IMR-90 (cell line): Measurements from ENCODE around the gene TTC39A. TPM values are rescaled to one million over a fixed set of nuclear protein-coding genes. Genes with fewer than 3 reads are reported as not detected.

Source experiments
- ATAC-seq: fragments of 200-7000 bp; cut with Tn5 transposase; 2 replicates; pipeline ENCODE4 v1.9.1; 2020; ENCODE audit warnings: low read depth, mild to moderate bottlenecking, moderate library complexity
- BruUV-seq: library from RNA; stranded (reverse); fragments of 400-500 nt; replicated peaks from 2 replicates; lab custom pipeline; 2021; lab: Mats Ljungman, UMichigan
- CTCF ChIA-PET: fragments of 300-600 bp; formaldehyde crosslinking; extraction: SDS; loops from one replicate; lab custom pipeline; 2021; ENCODE audit warnings: antibody characterized with exemption; lab: Yijun Ruan, JAX
- POLR2A ChIA-PET: fragments of 300-600 bp; sonication (Branson Sonifier 250); formaldehyde crosslinking; loops from one replicate; lab custom pipeline; 2022; ENCODE audit warnings: antibody characterized with exemption; ENCODE audit not compliant: unreplicated experiment; lab: Charles Lee
- DNase-seq: peaks from one replicate; pipeline ENCODE4 v3.0.0; 2013
- H2AFZ ChIP-seq: replicated peaks from 2 replicates; pipeline ENCODE3; 2013; ENCODE audit warnings: low read length, mild to moderate bottlenecking; ENCODE audit not compliant: poor library complexity
- H2AK5ac ChIP-seq: 2 replicates; pipeline ENCODE4 v1.6.1; 2013; ENCODE audit warnings: low read depth, low read length, inconsistent platforms
- H2AK9ac ChIP-seq: replicated peaks from 2 replicates; pipeline ENCODE3; 2013; ENCODE audit warnings: mild to moderate bottlenecking, low read depth, low read length, moderate library complexity; ENCODE audit not compliant: poor library complexity
- H2BK120ac ChIP-seq: 2 replicates; pipeline ENCODE4 v1.6.1; 2013; ENCODE audit warnings: low read depth, low read length, inconsistent platforms
- H2BK15ac ChIP-seq: 3 replicates; pipeline ENCODE4 v1.6.1; 2013; ENCODE audit warnings: low read depth, low read length, inconsistent platforms
- H2BK20ac ChIP-seq: 2 replicates; pipeline ENCODE4 v1.6.1; 2013; ENCODE audit warnings: low read depth, mild to moderate bottlenecking, inconsistent platforms, low read length, moderate library complexity
- H2BK5ac ChIP-seq: 2 replicates; pipeline ENCODE4 v1.6.1; 2013; ENCODE audit warnings: mild to moderate bottlenecking, low read depth, low read length, inconsistent platforms; ENCODE audit not compliant: poor library complexity, severe bottlenecking
- H3K14ac ChIP-seq: replicated peaks from 2 replicates; pipeline ENCODE4 v1.6.1; 2013; ENCODE audit warnings: low read depth, low read length, inconsistent platforms
- H3K18ac ChIP-seq: 2 replicates; pipeline ENCODE4 v1.6.1; 2013; ENCODE audit warnings: low read depth, low read length, control low read depth
- H3K23ac ChIP-seq: 2 replicates; pipeline ENCODE4 v1.6.1; 2013; ENCODE audit warnings: low read depth, low read length, inconsistent platforms
- H3K27ac ChIP-seq: 2 replicates; pipeline ENCODE4 v1.5.1; 2013; ENCODE audit warnings: mild to moderate bottlenecking, control low read depth, low read length; ENCODE audit not compliant: insufficient read depth
- H3K27me3 ChIP-seq: 2 replicates; pipeline ENCODE4 v1.6.1; 2013; ENCODE audit warnings: low read length; ENCODE audit not compliant: control insufficient read depth, insufficient read depth
- H3K36me3 ChIP-seq: 2 replicates; pipeline ENCODE4 v1.6.1; 2013; ENCODE audit warnings: low read length, mixed read lengths; ENCODE audit not compliant: control insufficient read depth, insufficient read depth
- H3K4ac ChIP-seq: 2 replicates; pipeline ENCODE4 v1.6.1; 2013; ENCODE audit warnings: low read depth, low read length, inconsistent platforms
- H3K4me1 ChIP-seq: 2 replicates; pipeline ENCODE4 v1.6.1; 2013; ENCODE audit warnings: low read length, mixed read lengths; ENCODE audit not compliant: control insufficient read depth, insufficient read depth
- H3K4me2 ChIP-seq: 2 replicates; pipeline ENCODE4 v1.6.1; 2013; ENCODE audit warnings: low read depth, mild to moderate bottlenecking, control low read depth, low read length, moderate library complexity
- H3K4me3 ChIP-seq: 2 replicates; pipeline ENCODE4 v1.5.1; 2013; ENCODE audit warnings: low read depth, mild to moderate bottlenecking, control low read depth, low read length, moderate library complexity; ENCODE audit not compliant: insufficient read depth
- H3K56ac ChIP-seq: 2 replicates; pipeline ENCODE4 v1.6.1; 2013; ENCODE audit warnings: low read length, inconsistent platforms; ENCODE audit not compliant: insufficient read depth; ENCODE audit errors: extremely low read depth
- H3K79me1 ChIP-seq, 2 experiments: 2 replicates each; pipeline ENCODE4 v1.6.1; 2013; ENCODE audit warnings: low read length in 2 of 2, inconsistent platforms in 1 of 2, low read depth in 1 of 2
- H3K9ac ChIP-seq: 2 replicates; pipeline ENCODE4 v1.6.1; 2013; ENCODE audit warnings: low read depth, low read length, control low read depth
- H3K9me1 ChIP-seq: 2 replicates; pipeline ENCODE4 v1.6.1; 2013; ENCODE audit warnings: low read length, inconsistent platforms; ENCODE audit not compliant: insufficient read depth
- H3K9me3 ChIP-seq: 2 replicates; pipeline ENCODE4 v1.6.1; 2013; ENCODE audit warnings: low read length; ENCODE audit not compliant: control insufficient read depth, insufficient read depth
- H4K20me1 ChIP-seq: 2 replicates; pipeline ENCODE4 v1.6.1; 2013; ENCODE audit warnings: low read length, inconsistent platforms; ENCODE audit not compliant: insufficient read depth
- H4K5ac ChIP-seq: 2 replicates; pipeline ENCODE4 v1.6.1; 2013; ENCODE audit warnings: mild to moderate bottlenecking, low read depth, low read length, control low read depth
- H4K8ac ChIP-seq, 2 experiments: 2 replicates each; pipeline ENCODE4 v1.6.1; 2013; ENCODE audit warnings: low read depth in 2 of 2, low read length in 2 of 2, control low read depth in 1 of 2, inconsistent platforms in 1 of 2
- H4K91ac ChIP-seq: 2 replicates; pipeline ENCODE4 v1.6.1; 2013; ENCODE audit warnings: low read depth, low read length, inconsistent platforms; ENCODE audit not compliant: insufficient read depth
- BHLHE40 ChIP-seq: fragments of 150-350 bp; IDR thresholded peaks from 2 replicates; pipeline ENCODE4 v1.6.1; 2016; ENCODE audit warnings: mild to moderate bottlenecking, low read depth, low read length
- MAFK ChIP-seq: IDR thresholded peaks from 2 replicates; pipeline ENCODE4 v1.6.1; 2012; ENCODE audit warnings: low read depth, low read length, improper control_type of control experiment
- WGBS, 2 experiments: methylation state at CpG; one replicate each; pipeline versions ENCODE4 v1.1.5 to v1.1.7; 2013; ENCODE audit warnings: missing lambda C conversion rate in 2 of 2; ENCODE audit not compliant: insufficient read length in 1 of 2; ENCODE audit errors: extremely low coverage in 2 of 2; 5-methylcytosine and 5-hydroxymethylcytosine counted together
- dilution Hi-C: fragments of 300-500 bp; cut with HindIII; formaldehyde crosslinking; loops from one replicate; pipeline ENCODE4 v1.14.3; 2018; ENCODE audit warnings: low sequenced_read_pairs; ENCODE audit not compliant: unreplicated experiment
- in situ Hi-C: fragments of 300-500 bp; cut with MboI; formaldehyde crosslinking; loops from 3 replicates; pipeline ENCODE4 v1.14.3; 2019; ENCODE audit warnings: low sequenced_read_pairs, inconsistent platforms, mixed read lengths
- intact Hi-C: fragments of 100-400 bp; cut with micrococcal nuclease; formaldehyde crosslinking; loops from 2 replicates; pipeline ENCODE4 v1.10.0; 2022
- polyA plus RNA-seq, 3 experiments: library from polyadenylated mRNA; depleted of rRNA; stranded (reverse); fragments of >200 nt; gene quantifications; 2 replicates each; pipeline ENCODE4 v1.2.3, GENCODE V29; 2012; ENCODE audit warnings: low replicate concordance in 1 of 3
- total RNA-seq: library from RNA; depleted of rRNA; stranded (reverse); fragments of >200 nt; gene quantifications from 2 replicates; pipeline ENCODE4 v1.2.3, GENCODE V29; 2012

Gene TTC39A
- total and polyA plus RNA-seq, 2 of the 4 experiments (the other 2 are of a cell fraction): 0.62 to 0.72 TPM

DNA sequence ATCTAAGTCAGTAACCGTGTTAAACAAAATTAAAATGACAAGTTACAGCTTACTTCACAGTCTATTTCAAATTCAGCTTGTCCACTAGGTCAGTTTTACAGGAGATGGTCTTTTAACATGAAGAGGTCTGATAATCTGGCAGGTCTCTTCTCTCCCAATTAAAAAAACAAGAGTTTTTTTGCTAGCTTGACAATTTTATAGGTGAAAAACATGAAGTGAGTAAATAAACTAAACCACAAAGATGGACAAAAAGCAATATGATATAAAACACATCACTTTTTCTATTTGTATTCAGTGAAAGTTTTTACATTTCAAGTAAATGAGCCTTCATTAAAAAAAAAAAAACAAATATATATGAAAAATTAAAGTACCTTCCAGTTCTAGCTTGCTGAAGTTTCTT, 25.0 kb upstream of the TTC39A start:
- WGBS, 2 experiments: no CpG with 5 or more reads among the region's 1 CpG
- no peak for ATAC-seq

More for the DNA sequence above, 25.0 kb upstream of the TTC39A start:
- no peak overlapping the region for H2BK15ac ChIP-seq
- no peak overlapping the region for H4K8ac ChIP-seq
- ChIA-PET CTCF (no interaction called here), POLR2A (no interaction called here)
- H2AK9ac ChIP-seq: no peak overlapping the region
- no peak for DNase-seq
- H3K9me1 ChIP-seq: 0 out of 2 replicates have a peak, but pooled peaks cover 3% of the 10 kb centered on the region
- H3K9me3 ChIP-seq: no peaks in the 10 kb centered on the region
- in situ Hi-C loops (no loop called here), dilution Hi-C loops (no loop called here), intact Hi-C loops (no loop called here)
- TF ChIP-seq MAFK (peak; percentile 58), BHLHE40 (no peak)
- no peak overlapping the region for H2BK20ac ChIP-seq
- H3K27me3 ChIP-seq: no peaks in the 10 kb centered on the region
- no peak overlapping the region for H3K14ac ChIP-seq
- H4K5ac ChIP-seq: no peak overlapping the region
- no peaks in the 10 kb centered on the region for H4K20me1 ChIP-seq
- no peak overlapping the region for H2BK120ac ChIP-seq
- no peak overlapping the region for H4K91ac ChIP-seq
- no peak overlapping the region for H2BK5ac ChIP-seq
- H3K9ac ChIP-seq: no peak overlapping the region
- no peak overlapping the region for H3K18ac ChIP-seq
- H3K4me2 ChIP-seq: no peak overlapping the region
- BruUV-seq: no TSS peak
- H3K4me3 ChIP-seq: no peak overlapping the region
- no peaks in the 10 kb centered on the region for H3K4me1 ChIP-seq
- no peak overlapping the region for H3K56ac ChIP-seq
- no peak overlapping the region for H3K27ac ChIP-seq
- H2AFZ ChIP-seq: no peak overlapping the region
- no peaks in the 10 kb centered on the region; a peak in 1 of 4 replicates for H3K79me1 ChIP-seq
- no peak overlapping the region for H3K4ac ChIP-seq
- no peak overlapping the region for H3K23ac ChIP-seq
- peaks cover 12% of the 10 kb centered on the region for H3K36me3 ChIP-seq
- H2AK5ac ChIP-seq: no peak overlapping the region
